NCI-H69 (cell line): Measurements from ENCODE around the gene KCNH6.

Experiments
- DNase-seq: peaks from one replicate; lab custom pipeline; 2025; lab: John Stamatoyannopoulos, UW

Gene KCNH6

GRCh38 chr17:63557416-63557815, 34.3 kb downstream of the KCNH6 start:
- DNase-seq: no peak

GRCh38 chr17:63558441-63558840, 35.3 kb downstream of the KCNH6 start:
- DNase-seq: no peak

- DNase-seq: no peak
Measured at GRCh38 chr17:63561819-63562218, 38.7 kb downstream of the KCNH6 start.

GRCh38 chr17:63563339-63563738, 40.2 kb downstream of the KCNH6 start:
- no peak for DNase-seq

- no peak for DNase-seq
Measured at GRCh38 chr17:63564562-63564961, 41.4 kb downstream of the KCNH6 start.

GRCh38 chr17:63567229-63567628, 44.1 kb downstream of the KCNH6 start:
- DNase-seq: no peak

- no peak for DNase-seq
Measured at GRCh38 chr17:63568563-63568962, 45.4 kb downstream of the KCNH6 start.

GRCh38 chr17:63571632-63572310, 48.6 kb downstream of the KCNH6 start:
- DNase-seq: no peak

- peak; percentile 16 for DNase-seq
Measured at GRCh38 chr17:63573634-63574033, 50.5 kb downstream of the KCNH6 start.

- no peak for DNase-seq
Measured at GRCh38 chr17:63578027-63578768, 55.0 kb downstream of the KCNH6 start.

GRCh38 chr17:63578769-63579111, 55.6 kb downstream of the KCNH6 start:
- DNase-seq: no peak

- DNase-seq: no peak
Measured at GRCh38 chr17:63579633-63580032, 56.5 kb downstream of the KCNH6 start.

- no peak for DNase-seq
Measured at GRCh38 chr17:63587770-63588169, 64.6 kb downstream of the KCNH6 start.

- no peak for DNase-seq
Measured at GRCh38 chr17:63588797-63589196, 65.6 kb downstream of the KCNH6 start.

- no peak for DNase-seq
Measured at GRCh38 chr17:63589646-63590045, 66.5 kb downstream of the KCNH6 start.

- no peak for DNase-seq
Measured at GRCh38 chr17:63592797-63593196, 69.6 kb downstream of the KCNH6 start.

- no peak for DNase-seq
Measured at GRCh38 chr17:63595132-63595531, 72.0 kb downstream of the KCNH6 start.
